ENCODE measurements around the gene EBLN2. TPM values are rescaled to one million over a fixed set of nuclear protein-coding genes. Genes with fewer than 3 reads are reported as not detected.
A peak's percentile ranks its signal among the peaks of the same experiment; 100 is the strongest.
"Not testable (repeated sequence)": the region's sequence is repeated elsewhere in the genome, so short reads cannot be mapped to it uniquely, and the experiment has no call there.

EBLN2 gene
- total RNA-seq, 3 donors from 2014 or later (not counting 1 experiment from before 2014, with no cell fraction given) = 8.9 to 11.2 (median 11.0) TPM

DNA sequence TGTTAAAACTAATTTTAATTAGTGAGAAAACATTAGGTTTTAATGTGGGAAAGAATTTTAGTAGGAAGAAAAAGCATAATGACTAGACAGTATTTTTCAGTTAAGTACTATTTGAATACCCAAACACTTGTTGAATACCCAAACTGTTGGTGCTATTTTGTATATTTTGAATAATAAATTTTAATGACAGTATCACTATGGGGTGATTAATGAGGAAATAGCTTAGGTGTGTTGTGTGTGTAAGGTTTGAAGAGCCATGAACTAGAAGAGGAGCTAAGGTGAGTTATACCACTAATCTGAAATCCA, 4.7 kb upstream of the EBLN2 start:
- Mint-ChIP-seq H3K4me3 (no peak overlapping the region), H3K9me3 (no peaks in the 10 kb centered on the region), H3K36me3 (no peaks in the 10 kb centered on the region), H3K4me1 (peaks cover 14 to 15% of the 10 kb centered on the region in 2 donors), H3K27ac (no peak overlapping the region), H3K27me3 (ENCODE audit: low read depth in 2 of 2) (no peaks in the 10 kb centered on the region)
- H3K4me1 ChIP-seq (ENCODE audit: control insufficient read depth, insufficient read depth, low read length) = no peaks in the 10 kb centered on the region
- ATAC-seq = no peak
- H3K27me3 ChIP-seq (ENCODE audit: control insufficient read depth, insufficient read depth, low read length) = no peaks in the 10 kb centered on the region
- intact Hi-C loops (cut with micrococcal nuclease) = loop anchor here (1.0 to 10.0 kb wide), 2 partner anchors 62 to 117 kb away; partner anchors contain the start of gene PPP4R2
- TF ChIP-seq CTCF (IDR thresholded peaks at IDR 0.05) = no peak
- no peak overlapping the region for H3K27ac ChIP-seq (ENCODE audit: low read length)
- no peak overlapping the region for H3K4me3 ChIP-seq (ENCODE audit: low read length)
- peaks cover 14% of the 10 kb centered on the region for H3K36me3 ChIP-seq (ENCODE audit: control insufficient read depth, insufficient read depth, low read length)
- no peaks in the 10 kb centered on the region for H3K9me3 ChIP-seq (ENCODE audit: control insufficient read depth, insufficient read depth, low read length)
- DNase-seq = no peak

- Mint-ChIP-seq H3K36me3 (peaks cover 13% of the 10 kb centered on the region), H3K4me3 (no peak overlapping the region), H3K4me1 (peaks cover 8 to 15% of the 10 kb centered on the region in 2 donors), H3K27me3 (ENCODE audit: low read depth in 2 of 2) (no peaks in the 10 kb centered on the region), H3K9me3 (no peaks in the 10 kb centered on the region), H3K27ac (peak overlapping the region in 1 of 2 donors; percentile 2)
- H3K27me3 ChIP-seq (ENCODE audit: control insufficient read depth, insufficient read depth, low read length) = no peaks in the 10 kb centered on the region
- no peak for TF ChIP-seq CTCF (IDR thresholded peaks at IDR 0.05)
- peaks cover 34% of the 10 kb centered on the region for H3K36me3 ChIP-seq (ENCODE audit: control insufficient read depth, insufficient read depth, low read length)
- DNase-seq = no peak
- H3K9me3 ChIP-seq (ENCODE audit: control insufficient read depth, insufficient read depth, low read length) = no peaks in the 10 kb centered on the region
- H3K4me3 ChIP-seq (ENCODE audit: low read length) = no peak overlapping the region
- no peaks in the 10 kb centered on the region for H3K4me1 ChIP-seq (ENCODE audit: control insufficient read depth, insufficient read depth, low read length)
- H3K27ac ChIP-seq (ENCODE audit: low read length) = no peak overlapping the region
- intact Hi-C loops (cut with micrococcal nuclease) = no loop called here
- WGBS (ENCODE audit: insufficient coverage) = no CpG with 5 or more reads among the region's 1 CpG
- no peak for ATAC-seq
Observed at GRCh38 chr3:73060302-73060723, 1.1 kb upstream of the EBLN2 start.

- H3K9me3 ChIP-seq (ENCODE audit: control insufficient read depth, insufficient read depth, low read length); H3K4me1 Mint-ChIP-seq; H3K9me3 Mint-ChIP-seq; H3K4me3 ChIP-seq (ENCODE audit: low read length); H3K27me3 ChIP-seq (ENCODE audit: control insufficient read depth, insufficient read depth, low read length); intact Hi-C loops (cut with micrococcal nuclease); DNase-seq; H3K27ac Mint-ChIP-seq; H3K27ac ChIP-seq (ENCODE audit: low read length); H3K4me1 ChIP-seq (ENCODE audit: control insufficient read depth, insufficient read depth, low read length); H3K4me3 Mint-ChIP-seq; ATAC-seq; H3K27me3 Mint-ChIP-seq (ENCODE audit: low read depth in 2 of 2): not testable (repeated sequence)
- peaks cover 33% of the 10 kb centered on the region for H3K36me3 ChIP-seq (ENCODE audit: control insufficient read depth, insufficient read depth, low read length)
- H3K36me3 Mint-ChIP-seq = peaks cover 15% of the 10 kb centered on the region
Observed at GRCh38 chr3:73066243-73066642, 4.8 kb downstream of the EBLN2 start.

DNA sequence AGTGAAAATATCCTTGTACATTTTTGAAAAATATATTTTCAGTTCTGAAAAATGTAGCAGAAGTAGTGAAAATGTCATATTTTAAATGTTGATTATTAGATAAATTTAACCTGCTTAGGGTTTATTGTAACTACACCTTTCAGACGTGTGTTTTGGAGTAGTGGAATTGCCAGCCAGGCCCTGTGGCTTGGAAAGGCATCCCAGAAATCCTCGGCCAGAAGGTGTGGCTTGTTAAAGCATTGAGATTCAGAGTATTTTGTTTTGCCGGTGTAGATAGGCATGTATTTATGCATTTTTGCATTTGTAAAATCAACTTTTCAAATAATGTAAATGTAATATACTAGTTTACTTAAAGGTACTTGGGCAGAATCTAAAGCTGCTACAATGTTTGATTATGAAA, 7.0 kb downstream of the EBLN2 start:
- H3K36me3 ChIP-seq (ENCODE audit: control insufficient read depth, insufficient read depth, low read length) = peaks cover 18% of the 10 kb centered on the region
- WGBS (ENCODE audit: insufficient coverage) = 90% methylated on average over 3 of the region's 3 CpGs
- H3K27me3 ChIP-seq (ENCODE audit: control insufficient read depth, insufficient read depth, low read length) = no peaks in the 10 kb centered on the region
- Mint-ChIP-seq H3K9me3 (no peaks in the 10 kb centered on the region), H3K36me3 (peaks cover 15% of the 10 kb centered on the region), H3K27ac (no peak overlapping the region), H3K4me1 (peaks cover 23 to 30% of the 10 kb centered on the region in 2 donors), H3K4me3 (no peak overlapping the region), H3K27me3 (ENCODE audit: low read depth in 2 of 2) (no peaks in the 10 kb centered on the region)
- no peak for ATAC-seq
- intact Hi-C loops (cut with micrococcal nuclease) = no loop called here
- no peak for TF ChIP-seq CTCF (IDR thresholded peaks at IDR 0.05)
- DNase-seq = no peak
- H3K4me1 ChIP-seq (ENCODE audit: control insufficient read depth, insufficient read depth, low read length) = peaks cover 10% of the 10 kb centered on the region
- H3K4me3 ChIP-seq (ENCODE audit: low read length) = no peak overlapping the region
- no peak overlapping the region for H3K27ac ChIP-seq (ENCODE audit: low read length)
- H3K9me3 ChIP-seq (ENCODE audit: control insufficient read depth, insufficient read depth, low read length) = no peaks in the 10 kb centered on the region
